CD1c-positive myeloid dendritic cell (primary cell): ENCODE measurements around the gene ASB3.
A peak's percentile ranks its signal among the peaks of the same experiment; 100 is the strongest.
"Not testable (repeated sequence)": the region's sequence is repeated elsewhere in the genome, so short reads cannot be mapped to it uniquely, and the experiment has no call there.

Source experiments
- DNase-seq: peaks from one replicate; pipeline ENCODE4 v3.0.0-alpha.2; 2016; ENCODE audit errors: extremely low spot score

ASB3 gene

GRCh38 chr2:53786352-53786704, 425 bp downstream of the ASB3 start:
- DNase-seq: peak; percentile 5

GRCh38 chr2:53785366-53785765, 1.4 kb downstream of the ASB3 start:
- no peak for DNase-seq

- DNase-seq: no peak
Measured at GRCh38 chr2:53784436-53784835, 2.3 kb downstream of the ASB3 start.

GRCh38 chr2:53782676-53783075, 4.1 kb downstream of the ASB3 start:
- no peak for DNase-seq

- DNase-seq: no peak
Measured at GRCh38 chr2:53780056-53780455, 6.7 kb downstream of the ASB3 start.

GRCh38 chr2:53778536-53779162, 8.1 kb downstream of the ASB3 start:
- DNase-seq: peak; percentile 49

- no peak for DNase-seq
Measured at GRCh38 chr2:53777134-53777533, 9.6 kb downstream of the ASB3 start.

- DNase-seq: no peak
Measured at GRCh38 chr2:53770264-53770663, 16.5 kb downstream of the ASB3 start.

GRCh38 chr2:53769318-53769945, 17.3 kb downstream of the ASB3 start:
- DNase-seq: no peak

GRCh38 chr2:53768242-53768542, 18.6 kb downstream of the ASB3 start:
- DNase-seq: peak; percentile 36

GRCh38 chr2:53767405-53768241, 19.1 kb downstream of the ASB3 start, which contains the start of gene CHAC2:
Gene CHAC2 (plus strand): TSS chr2:53767804. CDS start chr2:53767887, 83 bp downstream.
- peak; percentile 91 for DNase-seq

- DNase-seq: no peak
Measured at GRCh38 chr2:53765767-53766166, 21.0 kb downstream of the ASB3 start.

GRCh38 chr2:53757206-53757605, 29.5 kb downstream of the ASB3 start:
- DNase-seq: not testable (repeated sequence)

GRCh38 chr2:53756644-53757043, 30.1 kb downstream of the ASB3 start:
- no peak for DNase-seq

- DNase-seq: no peak
Measured at GRCh38 chr2:53755121-53755520, 31.6 kb downstream of the ASB3 start.

GRCh38 chr2:53753041-53753440, 33.7 kb downstream of the ASB3 start:
- DNase-seq: no peak

- DNase-seq: no peak
Measured at GRCh38 chr2:53752385-53752784, 34.4 kb downstream of the ASB3 start.

GRCh38 chr2:53751728-53752127, 35.0 kb downstream of the ASB3 start:
- no peak for DNase-seq

- no peak for DNase-seq
Measured at GRCh38 chr2:53750041-53750768, 36.5 kb downstream of the ASB3 start.

- no peak for DNase-seq
Measured at GRCh38 chr2:53744395-53745065, 42.2 kb downstream of the ASB3 start.

- no peak for DNase-seq
Measured at GRCh38 chr2:53740170-53740569, 46.6 kb downstream of the ASB3 start.

GRCh38 chr2:53739032-53739431, 47.7 kb downstream of the ASB3 start:
- DNase-seq: no peak
